HFF-Myc (cell line): Measurements from ENCODE around the gene SLC25A22.

Source experiments
- DNase-seq: peaks from one replicate; pipeline ENCODE4 v3.0.0-alpha.2; 2011; ENCODE audit warnings: low read depth; ENCODE audit errors: extremely low read depth
- H3K4me3 ChIP-seq: replicated peaks from 2 replicates; pipeline ENCODE4 v1.5.1; 2011; ENCODE audit warnings: low read depth, mild to moderate bottlenecking, control low read depth, low read length
- CTCF ChIP-seq: IDR thresholded peaks from 2 replicates; pipeline ENCODE4 v1.5.1; 2012; ENCODE audit warnings: mild to moderate bottlenecking, low read depth, low read length, control low read depth; ENCODE audit errors: missing control alignments

SLC25A22 gene

GRCh38 chr11:837990-838307 lies 39.9 kb upstream of the SLC25A22 start:
- no peak for TF ChIP-seq CTCF
- DNase-seq: no peak

DNA sequence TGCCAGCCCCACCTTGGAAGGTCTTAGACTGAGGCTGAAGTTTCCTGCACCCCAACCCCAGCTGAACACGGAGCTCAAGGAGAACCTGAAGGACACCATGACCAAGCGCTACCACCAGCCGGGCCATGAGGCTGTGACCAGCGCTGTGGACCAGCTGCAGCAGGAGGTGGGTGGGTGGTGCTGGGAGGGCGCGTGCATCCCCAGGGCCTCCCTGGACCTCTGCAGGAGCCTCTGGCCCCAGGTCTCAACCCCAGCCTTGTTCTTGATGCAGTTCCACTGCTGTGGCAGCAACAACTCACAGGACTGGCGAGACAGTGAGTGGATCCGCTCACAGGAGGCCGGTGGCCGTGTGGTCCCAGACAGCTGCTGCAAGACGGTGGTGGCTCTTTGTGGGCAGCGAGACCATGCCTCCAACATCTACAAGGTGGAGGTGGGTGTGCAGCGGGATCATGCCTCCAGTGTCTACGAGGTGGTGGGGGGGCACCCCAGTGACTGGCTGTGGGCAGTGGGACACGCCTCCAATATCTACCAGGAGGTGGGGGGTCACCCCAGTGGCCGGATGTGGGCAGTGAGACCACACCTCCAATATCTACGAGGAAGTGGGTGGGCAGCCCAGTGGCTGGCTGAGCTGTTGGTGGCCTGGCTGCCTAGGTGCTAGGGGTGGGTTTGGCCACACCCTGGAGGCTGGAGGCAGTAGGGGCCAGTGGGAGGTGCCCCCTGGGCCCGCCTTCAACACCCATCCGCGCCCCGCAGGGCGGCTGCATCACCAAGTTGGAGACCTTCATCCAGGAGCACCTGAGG lies 39.3 kb upstream of the SLC25A22 start:
- TF ChIP-seq CTCF: no peak
- no peak for DNase-seq
- H3K4me3 ChIP-seq: no peak overlapping the region

More at GRCh38 chr11:837990-838307, 39.9 kb upstream of the SLC25A22 start:
- H3K4me3 ChIP-seq: no peak overlapping the region

GRCh38 chr11:836700-837099 lies 38.6 kb upstream of the SLC25A22 start:
- no peak for DNase-seq
- no peak overlapping the region for H3K4me3 ChIP-seq
- TF ChIP-seq CTCF: no peak

DNA sequence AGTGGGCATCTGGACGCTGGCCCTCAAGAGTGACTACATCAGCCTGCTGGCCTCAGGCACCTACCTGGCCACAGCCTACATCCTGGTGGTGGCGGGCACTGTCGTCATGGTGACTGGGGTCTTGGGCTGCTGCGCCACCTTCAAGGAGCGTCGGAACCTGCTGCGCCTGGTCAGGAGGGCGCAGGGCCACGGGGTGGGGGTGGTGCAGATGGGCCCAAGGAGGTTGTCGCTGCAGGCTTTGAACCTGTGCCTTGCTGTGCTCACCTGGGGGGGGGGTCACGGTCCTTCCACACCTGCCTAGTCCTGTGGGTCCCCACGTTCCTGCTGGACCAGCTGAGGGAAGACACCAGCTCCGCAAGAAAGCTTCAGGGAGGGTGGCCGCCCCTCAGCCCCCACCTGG lies 38.2 kb upstream of the SLC25A22 start:
- no peak overlapping the region for H3K4me3 ChIP-seq
- no peak for DNase-seq
- TF ChIP-seq CTCF: no peak

- TF ChIP-seq CTCF: no peak
- no peak for DNase-seq
- peak overlapping the region; percentile 72 for H3K4me3 ChIP-seq
These were observed 36.6 kb upstream of the SLC25A22 start for GRCh38 chr11:834371-835316.

- no peak for TF ChIP-seq CTCF
- H3K4me3 ChIP-seq: peak overlapping the region; percentile 72
- DNase-seq: no peak
These were observed 35.8 kb upstream of the SLC25A22 start for GRCh38 chr11:833849-834311.
